Coronary artery (tissue), 2 donors: ENCODE results near the gene LYST.

Experiments
- DNase-seq: peaks from one replicate; pipeline ENCODE4 v3.0.0-alpha.2; 2017; ENCODE audit warnings: low spot score
- H3K27ac ChIP-seq, 2 donors: fragments of 200-600 bp; sonication (generic); one replicate each; pipeline ENCODE4 v1.5.1; 2016 to 2019
- H3K4me3 ChIP-seq: fragments of 200-600 bp; sonication (generic); 2 replicates; pipeline ENCODE4 v1.5.1; 2016; ENCODE audit warnings: mild to moderate bottlenecking, moderate library complexity
- TF ChIP-seq, protein P1 (sequence below): fragments of 200-600 bp; sonication (generic); IDR thresholded peaks from one replicate; pipeline ENCODE4 v1.5.1; 2019; ENCODE audit warnings: antibody characterized with exemption

Gene LYST

GRCh38 chr1:235883261-235883927 lies 16.7 kb upstream of the LYST start:
- H3K27ac ChIP-seq: peak overlapping the region; percentile 62 to 79
- TF ChIP-seq, protein P1, sequence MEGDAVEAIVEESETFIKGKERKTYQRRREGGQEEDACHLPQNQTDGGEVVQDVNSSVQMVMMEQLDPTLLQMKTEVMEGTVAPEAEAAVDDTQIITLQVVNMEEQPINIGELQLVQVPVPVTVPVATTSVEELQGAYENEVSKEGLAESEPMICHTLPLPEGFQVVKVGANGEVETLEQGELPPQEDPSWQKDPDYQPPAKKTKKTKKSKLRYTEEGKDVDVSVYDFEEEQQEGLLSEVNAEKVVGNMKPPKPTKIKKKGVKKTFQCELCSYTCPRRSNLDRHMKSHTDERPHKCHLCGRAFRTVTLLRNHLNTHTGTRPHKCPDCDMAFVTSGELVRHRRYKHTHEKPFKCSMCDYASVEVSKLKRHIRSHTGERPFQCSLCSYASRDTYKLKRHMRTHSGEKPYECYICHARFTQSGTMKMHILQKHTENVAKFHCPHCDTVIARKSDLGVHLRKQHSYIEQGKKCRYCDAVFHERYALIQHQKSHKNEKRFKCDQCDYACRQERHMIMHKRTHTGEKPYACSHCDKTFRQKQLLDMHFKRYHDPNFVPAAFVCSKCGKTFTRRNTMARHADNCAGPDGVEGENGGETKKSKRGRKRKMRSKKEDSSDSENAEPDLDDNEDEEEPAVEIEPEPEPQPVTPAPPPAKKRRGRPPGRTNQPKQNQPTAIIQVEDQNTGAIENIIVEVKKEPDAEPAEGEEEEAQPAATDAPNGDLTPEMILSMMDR: no peak
- peak overlapping the region; percentile 56 for H3K4me3 ChIP-seq
- peak; percentile 93 for DNase-seq

DNA sequence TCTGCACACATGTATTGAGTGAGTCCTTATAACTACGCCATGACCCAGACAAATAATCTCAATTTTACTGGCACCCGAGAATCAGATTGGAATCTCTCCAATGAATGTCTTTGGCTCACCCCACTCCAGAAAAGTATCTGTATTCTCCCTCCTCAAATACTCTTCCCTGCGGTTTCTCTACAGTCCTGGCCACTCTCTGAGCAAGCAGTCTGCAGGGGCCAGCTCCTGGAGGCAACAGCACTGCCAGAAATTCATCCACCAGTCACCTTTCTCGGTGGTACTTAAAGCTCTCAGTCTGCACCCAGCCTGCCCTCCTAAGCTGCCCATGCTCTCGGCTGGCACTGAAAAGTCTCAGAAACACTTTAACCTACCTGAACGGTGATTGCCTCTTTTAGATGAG lies 16.1 kb upstream of the LYST start:
- peak overlapping the region; percentile 56 for H3K4me3 ChIP-seq
- TF ChIP-seq, protein P1: no peak
- no peak for DNase-seq
- H3K27ac ChIP-seq: peak overlapping the region; percentile 62 to 79

DNA sequence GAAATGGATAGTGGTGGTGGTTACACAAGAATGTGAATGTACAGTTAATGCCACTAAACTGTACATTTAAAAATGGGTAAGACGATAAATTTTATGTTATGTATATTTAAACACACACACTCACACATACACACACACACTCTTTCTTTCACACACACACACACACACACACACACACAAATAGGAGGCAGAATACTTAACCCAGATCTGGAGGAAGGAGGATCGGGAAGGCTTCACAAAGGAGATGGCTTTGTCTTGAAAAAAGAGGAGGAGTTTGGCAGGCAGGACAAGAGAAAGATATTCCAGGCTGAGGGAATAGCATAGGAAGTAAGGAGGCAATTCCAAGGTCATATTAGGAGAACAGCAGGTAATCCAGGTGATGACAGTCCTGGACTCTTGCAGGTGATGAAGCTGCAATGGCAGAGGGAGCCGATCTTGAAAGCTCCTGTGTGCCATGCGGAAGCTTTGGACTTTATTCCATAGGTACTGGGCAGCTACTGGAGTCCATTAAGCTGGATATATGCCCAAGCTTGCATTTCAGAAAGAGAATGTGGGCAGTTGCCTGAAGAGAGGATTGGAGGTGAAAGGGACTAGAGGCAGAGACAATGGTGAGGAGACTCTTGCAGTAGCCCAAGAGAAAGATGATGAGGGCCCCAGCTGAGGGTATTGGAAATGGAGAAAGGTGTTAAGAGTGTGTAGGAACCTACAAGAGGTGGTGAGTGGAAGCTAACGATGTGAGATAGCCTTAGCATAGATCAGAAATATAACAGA lies 15.4 kb upstream of the LYST start:
- TF ChIP-seq, protein P1: no peak
- H3K4me3 ChIP-seq: peak overlapping the region; percentile 56
- no peak for DNase-seq
- H3K27ac ChIP-seq: peak overlapping the region in 1 of 2 donors; percentile 79

- peak overlapping the region in 1 of 2 donors; percentile 63 for H3K27ac ChIP-seq
- no peak overlapping the region for H3K4me3 ChIP-seq
- no peak for DNase-seq
- TF ChIP-seq, protein P1: no peak
Observed at GRCh38 chr1:235878082-235878811, 11.5 kb upstream of the LYST start.

GRCh38 chr1:235876402-235876841 lies 9.7 kb upstream of the LYST start:
- H3K4me3 ChIP-seq: no peak overlapping the region
- DNase-seq: no peak
- H3K27ac ChIP-seq: no peak overlapping the region
- TF ChIP-seq, protein P1: no peak

DNA sequence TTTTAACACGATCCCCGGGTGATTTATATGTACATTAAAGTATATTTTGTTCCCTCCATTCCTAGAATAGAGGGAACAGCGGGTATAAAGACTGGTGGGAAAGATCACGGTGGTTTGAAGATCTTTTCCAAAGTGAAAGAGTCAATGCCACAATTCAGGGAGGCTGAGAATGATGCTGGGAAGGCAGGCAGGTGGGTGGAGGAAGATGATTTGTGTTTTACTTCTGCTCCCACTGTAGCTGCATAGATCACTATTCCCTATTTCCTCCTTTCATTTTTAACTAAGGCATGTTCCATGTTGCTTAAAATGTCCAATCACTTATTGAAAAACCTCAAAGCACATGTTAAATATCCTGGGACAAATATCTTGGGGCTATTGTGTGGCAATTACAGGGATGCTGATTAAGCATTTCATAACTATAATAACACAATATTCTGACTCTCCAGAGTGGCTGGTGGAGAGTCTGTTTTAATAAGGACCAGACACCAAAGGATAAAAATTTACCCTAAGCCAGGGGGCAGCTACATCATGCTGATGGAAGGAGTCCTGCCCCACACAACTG lies 8.4 kb upstream of the LYST start:
- Histone ChIP-seq H3K4me3 (no peak overlapping the region), H3K27ac (no peak overlapping the region)
- no peak for DNase-seq
- TF ChIP-seq, protein P1: no peak
